Bronchial epithelial cell (primary cell): ENCODE measurements around the gene INSYN2B. TPM values are rescaled to one million over a fixed set of nuclear protein-coding genes. Genes with fewer than 3 reads are reported as not detected.

ENCODE experiments used
- DNase-seq: peaks from one replicate; pipeline ENCODE4 v3.0.0-alpha.2; 2010; ENCODE audit warnings: low read depth
- FAIRE-seq: peaks from 2 replicates; lab custom pipeline; 2011; peaks lifted over from hg19 to GRCh38; lab: Jason Lieb, UNC
- H3K27me3 ChIP-seq: 2 replicates; pipeline ENCODE4 v1.5.1; 2011; ENCODE audit warnings: low read length; ENCODE audit not compliant: control insufficient read depth, insufficient read depth
- H3K36me3 ChIP-seq: 2 replicates; pipeline ENCODE4 v1.5.1; 2011; ENCODE audit warnings: low read length; ENCODE audit not compliant: control insufficient read depth, insufficient read depth
- H3K4me3 ChIP-seq: 2 replicates; pipeline ENCODE4 v1.5.1; 2011; ENCODE audit warnings: mild to moderate bottlenecking, low read depth, low read length, control low read depth
- CTCF ChIP-seq: IDR thresholded peaks from 2 replicates; pipeline ENCODE4 v1.5.1; 2011; ENCODE audit warnings: mild to moderate bottlenecking, moderate library complexity, low read length, control low read depth, inconsistent platforms; ENCODE audit not compliant: insufficient read depth, severe bottlenecking
- total RNA-seq: library from RNA; depleted of rRNA; stranded (reverse); fragments of >200 nt; gene quantifications from 2 replicates; pipeline ENCODE4 v1.2.1, GENCODE V29; 2014

INSYN2B gene
- total RNA-seq, 1 donor from 2014 or later, result 0.53 TPM

GRCh38 chr5:169910393-169910792 lies 69.9 kb downstream of the INSYN2B start:
- Histone ChIP-seq H3K27me3 (no peaks in the 10 kb centered on the region), H3K4me3 (no peak overlapping the region), H3K36me3 (no peaks in the 10 kb centered on the region)
- DNase-seq (no peak), FAIRE-seq (no peak)
- TF ChIP-seq CTCF, result no peak

- no peak for TF ChIP-seq CTCF
- Histone ChIP-seq H3K36me3 (no peaks in the 10 kb centered on the region), H3K27me3 (no peaks in the 10 kb centered on the region), H3K4me3 (no peak overlapping the region)
- FAIRE-seq, result no peak
- no peak for DNase-seq
Measured at GRCh38 chr5:169909945-169910344, 70.3 kb downstream of the INSYN2B start.

- no peak for FAIRE-seq
- no peaks in the 10 kb centered on the region for H3K27me3 ChIP-seq
- no peak for DNase-seq
- no peak for TF ChIP-seq CTCF
- H3K4me3 ChIP-seq, result no peak overlapping the region
- H3K36me3 ChIP-seq, result no peaks in the 10 kb centered on the region
Measured at GRCh38 chr5:169908864-169909263, 71.4 kb downstream of the INSYN2B start.

- FAIRE-seq (no peak), DNase-seq (no peak)
- H3K4me3 ChIP-seq, result no peak overlapping the region
- H3K27me3 ChIP-seq, result no peaks in the 10 kb centered on the region
- no peaks in the 10 kb centered on the region for H3K36me3 ChIP-seq
- no peak for TF ChIP-seq CTCF
Measured at GRCh38 chr5:169906745-169907649, 73.3 kb downstream of the INSYN2B start.

GRCh38 chr5:169905017-169905416 lies 75.3 kb downstream of the INSYN2B start:
- DNase-seq (no peak), FAIRE-seq (no peak)
- Histone ChIP-seq H3K4me3 (no peak overlapping the region), H3K36me3 (no peaks in the 10 kb centered on the region), H3K27me3 (no peaks in the 10 kb centered on the region)
- no peak for TF ChIP-seq CTCF
